GM19025 (cell line): Measurements from ENCODE around the gene HOXC13.

Experiments used
- ATAC-seq: cut with Tn5 transposase; IDR thresholded peaks from one replicate; pipeline ENCODE4 v1.9.1; 2021; ENCODE audit warnings: mild to moderate bottlenecking, low read depth, moderate library complexity; ENCODE audit not compliant: unreplicated experiment

Gene HOXC13

DNA sequence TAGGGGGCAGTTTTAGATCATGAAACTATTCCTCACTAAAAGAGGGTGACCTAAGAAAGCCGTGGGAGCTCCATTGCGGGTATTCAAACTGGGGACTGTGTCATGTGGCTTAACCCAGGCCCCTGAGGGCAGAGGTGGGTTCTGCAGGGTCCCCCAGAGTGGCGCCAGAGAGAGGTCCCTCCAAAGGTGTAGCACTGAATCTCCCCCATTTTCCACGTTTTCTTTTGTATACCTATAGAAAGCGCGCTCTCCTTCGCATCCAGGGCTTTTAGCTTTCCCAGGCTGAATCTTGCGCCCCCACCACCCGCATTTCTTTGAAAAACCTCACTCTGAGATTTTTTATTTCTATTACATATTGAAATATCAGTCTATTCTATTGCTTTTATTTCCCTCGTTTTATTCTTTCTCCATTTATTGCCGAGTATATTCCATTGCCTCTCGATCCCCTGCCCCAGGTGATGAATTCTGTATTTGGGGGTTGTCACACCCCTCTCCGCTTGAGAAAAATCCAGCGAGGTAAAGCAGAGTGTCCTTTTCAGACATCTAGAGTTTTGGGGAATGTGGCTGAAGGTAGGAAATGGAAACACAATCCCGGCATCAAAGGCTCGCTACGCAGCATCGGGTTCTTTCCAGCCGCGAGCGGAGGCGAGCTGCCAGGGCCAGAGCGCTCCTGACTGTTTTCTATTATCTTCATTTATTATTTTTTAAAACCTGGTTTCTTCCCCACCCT, 870 bp upstream of the HOXC13 start:
- no peak for ATAC-seq

DNA sequence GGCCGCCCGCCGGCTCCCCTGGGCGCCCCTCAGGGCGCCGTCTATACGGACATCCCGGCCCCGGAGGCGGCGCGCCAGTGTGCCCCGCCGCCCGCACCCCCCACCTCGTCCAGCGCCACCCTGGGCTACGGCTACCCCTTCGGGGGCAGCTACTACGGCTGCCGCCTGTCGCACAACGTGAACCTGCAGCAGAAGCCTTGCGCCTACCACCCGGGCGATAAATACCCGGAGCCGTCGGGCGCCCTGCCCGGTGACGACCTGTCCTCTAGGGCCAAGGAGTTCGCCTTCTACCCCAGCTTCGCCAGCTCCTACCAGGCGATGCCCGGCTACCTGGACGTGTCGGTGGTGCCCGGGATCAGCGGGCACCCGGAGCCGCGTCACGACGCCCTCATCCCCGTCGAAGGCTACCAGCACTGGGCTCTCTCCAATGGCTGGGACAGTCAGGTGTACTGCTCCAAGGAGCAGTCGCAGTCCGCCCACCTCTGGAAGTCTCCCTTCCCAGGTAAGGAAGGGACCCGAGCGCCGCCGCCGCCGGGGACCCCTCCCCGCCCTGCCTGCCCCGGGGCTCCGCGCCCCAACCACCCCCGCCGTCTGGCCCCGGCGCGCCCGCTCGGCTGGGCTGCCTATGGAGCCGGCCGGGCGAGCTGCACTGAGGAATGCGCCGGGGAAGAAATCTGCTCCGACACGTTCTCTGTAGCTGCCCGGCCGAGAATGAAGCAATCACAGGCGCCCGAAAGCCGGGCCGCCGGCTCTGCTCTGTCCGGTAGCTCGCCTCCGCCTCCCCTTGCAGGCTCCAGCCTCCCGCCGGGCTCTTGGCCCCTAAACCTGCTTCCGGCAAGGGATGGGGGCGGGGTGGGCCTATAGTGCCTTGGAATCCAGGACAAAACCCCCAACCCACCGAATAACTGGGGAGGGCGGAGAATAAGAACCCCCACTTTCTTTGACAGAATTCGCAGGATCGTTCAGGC, 794 bp downstream of the HOXC13 start:
- ATAC-seq: no peak

DNA sequence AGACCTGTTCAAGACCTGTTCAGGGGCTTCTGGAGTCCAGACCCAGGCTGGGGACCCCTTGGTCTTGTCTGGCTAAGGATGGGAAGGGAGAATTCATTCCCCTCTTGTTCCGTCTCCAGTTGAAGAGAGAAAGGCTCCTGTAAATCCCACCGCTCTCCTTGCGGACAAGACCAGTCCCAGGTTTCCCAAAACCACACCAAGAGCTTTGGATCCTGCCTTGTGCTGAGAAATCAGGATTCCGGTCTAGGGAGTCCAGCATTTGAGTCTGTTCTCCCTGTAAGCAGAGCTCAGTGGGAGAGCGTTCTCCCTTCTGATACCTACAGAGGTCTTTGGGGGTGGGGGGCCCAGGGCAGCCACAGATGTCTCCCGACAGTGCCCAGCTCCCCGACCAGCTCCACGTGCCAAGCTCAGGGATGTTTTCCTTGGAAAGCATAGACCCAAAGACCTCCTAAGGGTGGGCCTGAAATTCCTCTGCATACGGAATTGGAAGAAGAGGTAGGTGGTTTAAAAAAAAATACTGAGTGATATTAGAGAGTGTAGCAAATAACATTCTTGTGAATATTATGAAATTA, 1.9 kb downstream of the HOXC13 start:
- no peak for ATAC-seq

DNA sequence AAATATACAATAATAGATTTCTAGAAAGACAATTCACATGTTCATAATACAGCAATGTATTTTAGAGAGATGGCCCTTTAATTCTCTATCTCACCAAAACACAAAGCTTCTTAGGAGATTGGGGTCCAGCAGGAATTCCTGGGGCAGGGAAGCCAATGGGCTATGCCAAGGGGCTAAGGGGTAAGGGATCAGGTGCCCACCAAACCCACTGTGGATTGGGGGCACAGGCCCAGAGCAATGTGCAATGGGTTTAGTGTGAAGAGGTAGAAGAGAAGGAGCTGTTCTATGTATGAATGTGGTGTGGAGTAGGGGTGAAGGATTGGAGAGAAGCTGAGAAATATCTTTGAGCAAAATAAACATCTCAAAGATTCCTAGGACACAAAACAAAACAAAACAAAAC, 2.6 kb downstream of the HOXC13 start:
- no peak for ATAC-seq

DNA sequence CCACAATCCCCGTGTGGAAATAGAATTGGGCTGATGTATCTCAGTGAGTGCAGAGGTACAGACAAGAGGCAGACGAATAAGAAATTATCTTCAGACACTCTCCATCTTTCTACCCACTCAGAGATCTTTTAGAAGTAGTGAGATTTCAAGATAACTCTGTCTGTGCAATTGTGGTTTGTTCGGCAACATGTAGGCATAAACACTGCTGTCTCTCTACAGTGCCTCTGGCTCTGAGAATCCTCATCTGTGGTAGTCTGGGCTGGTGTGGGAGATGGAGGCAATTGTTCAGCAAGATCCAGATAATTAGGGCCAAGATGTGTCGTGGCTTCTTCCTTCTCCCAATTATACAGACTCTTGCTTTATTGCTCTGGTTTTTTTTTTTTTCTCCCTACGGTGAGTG, 3.1 kb downstream of the HOXC13 start:
- no peak for ATAC-seq

DNA sequence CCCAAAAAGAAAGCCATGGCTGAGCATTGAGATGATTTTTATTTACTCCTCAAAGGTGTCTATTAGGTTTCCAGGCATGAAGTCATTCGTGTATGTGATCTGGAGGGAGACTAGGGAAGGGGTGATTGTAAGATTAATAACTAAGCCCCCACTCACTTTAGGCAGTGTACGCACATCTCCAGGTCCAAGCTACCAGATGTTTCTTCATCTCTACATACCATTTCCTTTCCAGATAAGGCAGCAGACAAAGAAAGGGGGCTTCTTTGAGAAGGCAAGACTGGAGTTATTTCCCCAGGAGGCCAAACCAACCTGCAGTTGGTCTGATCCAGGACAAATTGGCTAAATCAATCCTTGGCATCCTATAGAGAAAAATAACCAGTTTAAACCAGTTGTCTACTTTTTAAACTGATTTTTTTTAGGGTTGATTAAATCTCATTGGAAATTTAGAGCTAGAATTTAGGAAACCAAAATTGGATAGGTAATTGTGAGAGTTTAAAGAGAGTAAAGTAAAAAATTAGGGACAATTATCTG, 3.9 kb downstream of the HOXC13 start:
- no peak for ATAC-seq

DNA sequence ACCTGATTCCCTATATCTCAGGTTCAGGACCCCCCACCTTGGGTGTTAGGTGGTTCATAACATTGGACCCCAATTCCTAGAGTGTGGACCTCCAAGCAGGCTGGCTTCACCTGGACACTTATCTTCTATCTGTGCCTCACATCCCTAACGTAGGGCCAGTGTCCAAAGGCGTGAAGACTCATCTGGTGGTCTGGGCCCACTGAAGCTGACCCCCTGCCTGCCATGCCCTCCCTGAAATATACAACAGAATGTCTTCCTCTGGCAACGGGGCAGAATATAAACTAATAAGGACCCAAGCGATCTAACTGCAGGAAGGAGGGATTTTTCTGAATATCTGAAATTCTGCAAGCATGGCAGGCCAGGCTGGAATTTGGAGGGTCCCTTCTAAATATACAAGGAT, 5.6 kb downstream of the HOXC13 start:
- no peak for ATAC-seq

DNA sequence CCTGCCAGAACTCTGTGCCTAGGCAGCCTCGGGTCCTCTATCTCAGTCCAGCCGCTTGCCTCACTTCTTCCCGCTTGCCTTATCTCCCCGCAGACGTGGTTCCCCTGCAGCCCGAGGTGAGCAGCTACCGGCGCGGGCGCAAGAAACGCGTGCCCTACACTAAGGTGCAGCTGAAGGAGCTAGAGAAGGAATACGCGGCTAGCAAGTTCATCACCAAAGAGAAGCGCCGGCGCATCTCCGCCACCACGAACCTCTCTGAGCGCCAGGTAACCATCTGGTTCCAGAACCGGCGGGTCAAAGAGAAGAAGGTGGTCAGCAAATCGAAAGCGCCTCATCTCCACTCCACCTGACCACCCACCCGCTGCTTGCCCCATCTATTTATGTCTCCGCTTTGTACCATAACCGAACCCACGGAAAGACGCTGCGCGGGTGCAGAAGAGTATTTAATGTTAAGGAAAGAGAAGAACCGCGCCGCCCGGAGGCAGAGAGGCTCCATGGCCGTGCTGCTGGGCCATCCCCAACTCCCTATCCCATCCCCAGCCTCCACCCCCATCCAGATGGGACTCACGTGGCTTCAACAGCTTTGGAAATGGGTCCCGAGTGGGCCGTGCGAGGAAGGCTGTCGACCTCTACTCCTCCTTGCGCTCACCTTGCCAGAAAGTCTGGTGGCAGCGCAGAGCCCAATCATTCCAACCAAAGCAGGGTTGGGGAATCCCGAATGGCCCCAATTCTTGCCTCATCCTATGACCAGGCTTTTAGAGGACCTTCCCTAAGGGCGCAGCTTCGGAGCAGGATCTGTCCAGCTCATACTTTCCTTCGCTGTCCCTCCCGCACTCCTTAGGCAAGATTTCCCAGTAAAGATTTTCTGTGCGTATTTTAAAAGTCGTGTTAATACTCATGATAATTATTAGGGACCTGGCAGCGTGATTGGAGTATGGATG, 6.5 kb downstream of the HOXC13 start:
- no peak for ATAC-seq

DNA sequence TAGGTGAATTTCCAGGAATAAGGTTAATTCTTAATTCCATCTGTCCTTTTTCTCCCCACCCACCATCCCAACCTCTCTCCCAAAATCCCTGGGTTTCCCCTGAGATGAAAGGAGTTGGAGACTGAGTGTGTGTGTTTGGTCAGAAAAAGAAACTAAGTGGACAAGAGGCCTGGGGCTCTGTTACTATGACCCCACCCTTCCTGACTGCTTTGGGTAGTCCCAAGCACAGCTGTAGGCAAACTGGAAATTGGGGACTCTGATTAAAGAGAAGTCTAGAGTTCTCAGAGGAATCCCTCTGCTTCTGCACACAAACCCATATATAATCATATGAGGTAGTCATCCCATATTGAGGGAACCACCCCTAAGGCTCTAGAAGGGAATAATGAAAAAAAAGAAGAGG, 9.1 kb downstream of the HOXC13 start:
- ATAC-seq: no peak

DNA sequence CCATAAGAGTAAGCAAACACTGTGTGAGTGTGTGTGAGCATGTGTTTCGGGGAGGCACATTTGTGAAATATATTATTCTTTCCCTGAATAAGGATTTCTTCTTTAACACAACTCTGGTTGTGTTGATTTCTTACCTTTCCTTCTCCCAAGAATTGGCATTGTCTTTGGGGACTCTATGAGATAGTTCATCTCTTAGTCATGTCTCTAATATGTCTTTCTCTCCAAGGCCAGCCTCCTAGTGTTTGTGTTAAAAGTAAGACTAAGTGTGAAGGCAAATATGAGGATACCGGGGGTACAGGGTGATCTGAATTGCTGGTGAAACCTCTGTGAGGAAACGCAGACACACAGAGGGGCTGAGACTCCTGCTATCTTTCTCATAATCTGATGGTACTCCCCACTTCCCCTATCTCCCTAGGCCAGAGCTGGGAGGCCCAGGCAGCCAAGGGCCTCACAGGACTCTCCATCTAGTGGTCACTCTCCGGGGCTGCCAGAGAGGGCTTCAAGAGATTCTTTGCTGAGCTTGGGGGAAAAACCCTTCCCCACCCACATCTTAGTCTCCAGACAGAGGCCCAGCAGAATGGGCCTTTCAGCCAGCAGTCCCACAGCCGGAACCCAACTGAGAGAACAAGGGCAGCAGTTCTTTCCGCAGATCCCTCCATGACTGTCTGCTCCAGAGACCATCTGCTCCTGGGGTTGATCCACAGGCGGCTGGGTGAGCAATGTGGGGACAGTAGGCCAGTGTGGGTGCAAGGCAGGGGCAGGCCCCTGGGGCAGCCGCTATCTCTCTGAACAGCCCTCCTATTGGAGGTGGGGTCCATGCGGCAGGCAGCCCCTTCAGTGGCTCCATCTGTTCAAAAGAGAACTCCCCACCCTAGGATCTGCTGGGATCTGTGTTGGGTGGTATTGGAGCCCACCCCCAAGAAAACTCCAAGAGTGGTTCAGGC, 10.3 kb downstream of the HOXC13 start:
- no peak for ATAC-seq

DNA sequence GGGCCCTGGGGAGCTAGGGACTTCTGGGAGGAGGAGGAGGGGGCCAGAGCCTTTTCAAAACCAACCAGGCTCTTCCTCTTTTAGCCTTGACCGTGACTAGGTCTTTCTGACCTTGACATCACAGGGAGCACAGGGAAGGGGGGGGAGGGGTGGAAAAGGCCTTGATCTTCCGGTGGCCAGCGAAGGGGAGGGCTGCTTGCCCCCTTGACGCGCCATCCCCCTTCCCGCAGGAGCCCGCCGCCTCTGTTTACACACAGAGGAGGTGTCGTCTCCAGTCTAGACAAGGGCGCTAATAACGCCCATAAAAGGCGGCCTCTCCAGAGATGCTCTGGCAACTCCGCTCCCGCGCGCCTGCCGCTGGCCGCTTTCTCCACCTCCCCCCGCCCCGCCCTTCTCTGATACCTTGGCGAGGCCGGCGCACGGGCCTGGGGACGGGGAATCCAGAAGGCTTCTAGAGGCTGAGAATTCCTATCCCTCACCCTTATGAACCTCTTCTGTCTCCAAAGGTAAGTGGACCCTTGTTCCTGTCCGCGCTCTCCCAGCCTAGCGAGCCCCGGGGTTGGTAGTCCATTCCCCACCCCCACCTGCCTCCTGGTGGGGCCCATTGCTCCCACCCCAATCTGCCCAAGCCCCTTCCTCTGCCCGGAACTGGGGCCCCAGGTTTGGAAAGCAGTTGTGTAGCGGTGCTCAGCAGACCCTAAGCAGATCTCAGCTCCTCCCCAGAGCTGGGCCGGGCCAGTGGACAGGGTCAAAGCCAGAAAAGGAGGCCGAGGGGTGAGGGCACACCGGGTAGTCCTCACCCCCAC, 11.2 kb downstream of the HOXC13 start:
- no peak for ATAC-seq

DNA sequence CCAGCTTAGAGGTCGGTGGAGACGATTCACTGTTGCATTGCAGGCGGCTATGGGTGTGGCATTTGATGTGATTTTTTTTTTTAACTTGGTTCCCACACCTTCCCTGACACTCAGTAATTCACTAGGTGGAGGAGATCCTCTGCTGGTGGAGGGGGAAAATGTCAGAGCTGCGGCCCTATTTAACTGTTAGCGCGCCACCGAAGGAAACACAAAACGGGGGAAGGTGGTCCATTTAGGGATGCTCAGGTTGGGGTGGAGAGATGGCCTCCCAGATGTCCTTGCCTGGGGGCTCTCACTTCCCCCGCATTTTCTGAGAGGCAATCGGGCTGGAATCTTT, 11.8 kb downstream of the HOXC13 start:
- no peak for ATAC-seq

DNA sequence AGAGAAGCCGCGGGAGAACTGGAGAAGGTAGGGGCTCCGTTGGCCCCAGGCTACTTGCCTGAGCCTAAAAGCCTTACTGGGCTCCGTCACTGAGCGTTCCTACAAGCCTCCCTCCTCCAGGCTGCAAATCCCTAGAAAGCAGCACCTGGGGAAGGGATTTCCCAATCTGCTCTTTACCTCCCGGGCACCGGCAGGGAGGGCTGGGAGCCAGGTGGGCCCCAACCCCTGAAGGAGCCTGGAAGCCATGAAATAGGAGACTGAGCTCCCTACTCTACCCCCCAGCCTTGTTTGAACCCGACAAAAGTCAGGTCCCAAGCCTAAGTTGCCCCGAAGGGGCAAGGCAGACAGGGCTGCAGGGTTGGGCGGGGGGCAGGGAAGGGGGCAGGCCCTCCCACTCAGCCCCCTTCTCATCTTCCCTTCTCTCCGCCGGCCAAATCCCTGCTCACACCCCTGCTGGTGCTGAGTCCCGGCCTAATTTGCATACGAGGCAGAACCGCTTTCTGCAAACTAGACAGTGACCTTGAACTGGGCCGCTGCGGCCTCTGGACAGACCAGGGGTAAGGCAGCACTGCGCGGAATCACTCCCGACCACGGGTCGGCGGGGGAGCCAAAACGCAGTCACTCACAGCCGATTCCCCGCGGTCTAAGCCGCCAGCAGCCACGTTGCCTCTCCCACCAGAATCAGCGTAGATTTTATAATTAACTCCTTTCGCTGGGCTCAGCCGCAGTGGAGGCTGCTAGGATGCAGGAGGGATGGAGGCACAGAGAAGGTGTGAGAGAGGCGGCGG, 12.4 kb downstream of the HOXC13 start:
- no peak for ATAC-seq

DNA sequence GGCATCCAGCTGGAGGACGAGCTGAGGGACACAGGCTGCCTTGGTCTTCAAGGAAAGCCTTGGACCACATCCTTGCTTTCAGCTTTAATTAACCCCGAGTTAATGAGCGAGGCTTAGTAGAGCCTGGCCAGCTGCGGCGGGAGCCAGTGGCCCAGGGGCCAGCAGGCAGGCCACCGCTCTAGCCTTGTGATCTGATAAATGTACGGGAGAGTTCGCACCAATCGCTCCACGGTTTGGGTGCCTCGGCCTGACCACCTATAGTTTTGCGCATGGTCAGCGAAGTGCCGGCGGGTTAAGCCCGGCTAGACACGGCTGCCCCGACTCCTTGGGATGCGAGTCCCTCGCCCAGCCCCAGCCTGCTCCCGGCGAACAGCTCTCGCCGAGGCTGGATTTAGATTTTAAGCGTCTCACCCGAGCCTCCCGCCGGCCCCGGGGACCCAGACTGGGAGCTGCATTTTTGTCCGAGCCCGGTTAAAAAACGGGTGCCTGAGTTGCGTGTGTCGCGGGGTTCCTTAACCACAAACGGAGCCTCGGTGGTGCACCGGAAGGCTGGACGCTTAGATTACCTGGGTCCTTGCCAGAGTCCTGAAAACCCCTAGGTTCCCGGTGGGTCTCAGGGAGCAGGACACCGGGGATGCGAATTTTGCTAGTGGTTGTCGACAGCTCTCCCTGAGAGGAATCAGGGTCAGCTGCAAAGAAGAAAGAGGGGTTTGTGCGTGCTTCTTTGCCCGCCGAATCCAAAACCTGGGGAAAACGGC, 13.1 kb downstream of the HOXC13 start:
- no peak for ATAC-seq

DNA sequence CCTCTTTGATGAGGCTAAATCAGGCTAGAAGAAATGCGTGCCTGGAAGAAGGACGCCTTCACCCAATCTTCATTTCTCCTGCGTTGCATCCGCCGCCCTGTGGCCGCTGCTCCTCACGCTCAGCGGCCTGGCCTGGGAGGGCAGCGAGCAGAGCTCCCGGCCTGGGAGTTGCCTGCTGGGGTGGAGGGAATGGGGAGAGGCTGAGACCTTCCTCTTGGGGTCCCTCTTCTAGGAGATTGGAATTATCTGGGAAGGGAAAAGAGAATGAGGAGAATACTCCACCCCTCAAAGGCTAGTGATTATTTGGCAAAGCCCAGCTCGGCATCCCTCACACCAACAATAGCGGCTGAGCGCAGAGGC, 13.7 kb downstream of the HOXC13 start:
- no peak for ATAC-seq

DNA sequence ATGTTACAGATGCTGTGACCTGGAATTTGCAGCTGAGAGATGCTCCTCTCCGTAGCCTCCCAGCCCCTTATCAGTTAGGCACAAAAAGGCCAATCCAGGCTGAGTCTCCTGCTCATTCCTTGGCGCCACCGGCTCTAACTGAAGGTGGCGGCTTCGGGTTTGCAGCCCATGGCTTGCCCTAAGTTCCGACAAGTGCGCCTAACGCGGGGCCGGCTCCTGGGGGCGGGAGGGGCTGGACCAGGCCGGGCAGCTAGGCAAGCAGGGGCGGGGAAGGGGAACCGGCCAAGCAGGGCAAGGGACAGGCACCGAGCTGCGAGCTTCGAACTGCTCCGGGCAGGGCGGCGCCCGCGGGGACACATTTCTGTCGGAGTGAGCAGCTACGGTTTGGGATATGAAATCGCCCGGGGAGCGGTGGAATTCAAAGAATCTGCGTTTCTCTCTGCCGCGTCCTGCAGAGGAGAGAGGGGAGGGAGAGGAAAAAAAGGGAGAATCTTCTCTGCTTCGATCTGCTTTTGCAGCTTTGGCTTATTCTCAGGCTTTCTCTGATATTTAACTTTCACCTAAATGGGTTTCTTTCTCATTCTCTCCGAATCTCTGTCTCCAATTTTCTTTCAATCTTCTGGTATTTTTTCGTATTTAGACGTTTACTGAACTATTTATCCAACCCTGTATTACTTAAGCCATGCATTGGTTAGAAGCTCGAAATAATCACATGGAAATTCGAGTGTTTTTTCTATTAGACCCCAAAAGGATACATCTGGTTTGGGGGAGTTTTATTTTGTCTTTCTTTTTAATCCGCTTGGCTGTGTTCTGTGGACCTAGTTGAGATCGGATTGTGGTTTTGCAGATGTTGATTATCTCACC, 14.5 kb downstream of the HOXC13 start:
- no peak for ATAC-seq
